Measurements from ENCODE around the gene ADAMTSL1. TPM values are rescaled to one million over a fixed set of nuclear protein-coding genes. Genes with fewer than 3 reads are reported as not detected.

The ADAMTSL1 gene
- total RNA-seq, 1 experiment from 2014 or later: 1.2 TPM

DNA sequence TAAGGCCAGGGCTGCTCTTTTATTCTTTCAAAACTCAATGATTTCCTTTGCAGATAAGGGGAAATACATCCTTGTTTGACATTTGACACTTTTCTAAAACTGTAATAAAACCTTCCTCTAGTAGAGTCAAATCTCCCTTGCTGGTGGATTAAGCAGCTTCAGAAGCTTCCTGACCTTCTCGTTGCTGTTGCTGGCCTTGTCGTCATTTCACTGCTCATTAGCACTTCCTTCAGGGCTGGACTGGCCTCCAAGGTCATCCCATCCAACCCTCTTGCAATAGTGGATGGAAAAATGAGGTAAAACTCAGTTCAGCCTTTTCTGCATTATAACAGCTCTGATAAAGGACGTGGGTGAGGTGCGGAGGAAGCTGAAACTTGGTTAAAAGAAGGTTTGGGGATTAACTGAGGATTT, 1.1 kb upstream of the ADAMTSL1 start:
- TF ChIP-seq, protein P1, sequence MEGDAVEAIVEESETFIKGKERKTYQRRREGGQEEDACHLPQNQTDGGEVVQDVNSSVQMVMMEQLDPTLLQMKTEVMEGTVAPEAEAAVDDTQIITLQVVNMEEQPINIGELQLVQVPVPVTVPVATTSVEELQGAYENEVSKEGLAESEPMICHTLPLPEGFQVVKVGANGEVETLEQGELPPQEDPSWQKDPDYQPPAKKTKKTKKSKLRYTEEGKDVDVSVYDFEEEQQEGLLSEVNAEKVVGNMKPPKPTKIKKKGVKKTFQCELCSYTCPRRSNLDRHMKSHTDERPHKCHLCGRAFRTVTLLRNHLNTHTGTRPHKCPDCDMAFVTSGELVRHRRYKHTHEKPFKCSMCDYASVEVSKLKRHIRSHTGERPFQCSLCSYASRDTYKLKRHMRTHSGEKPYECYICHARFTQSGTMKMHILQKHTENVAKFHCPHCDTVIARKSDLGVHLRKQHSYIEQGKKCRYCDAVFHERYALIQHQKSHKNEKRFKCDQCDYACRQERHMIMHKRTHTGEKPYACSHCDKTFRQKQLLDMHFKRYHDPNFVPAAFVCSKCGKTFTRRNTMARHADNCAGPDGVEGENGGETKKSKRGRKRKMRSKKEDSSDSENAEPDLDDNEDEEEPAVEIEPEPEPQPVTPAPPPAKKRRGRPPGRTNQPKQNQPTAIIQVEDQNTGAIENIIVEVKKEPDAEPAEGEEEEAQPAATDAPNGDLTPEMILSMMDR (conservative IDR thresholded peaks at IDR 0.05): no peak
- no CpG with 5 or more reads among the region's 4 CpGs for WGBS (ENCODE audit: extremely low coverage, insufficient read length, low lambda C conversion rate)
- Histone ChIP-seq H4K8ac (replicated peaks; ENCODE audit: insufficient read length, low read depth, low read length) (no peak overlapping the region), H3K9me3 (ENCODE audit: control insufficient read depth, low read depth, low read length) (no peaks in the 10 kb centered on the region), H2BK20ac (ENCODE audit: low read depth, low read length, poor library complexity, severe bottlenecking) (no peak overlapping the region), H2BK120ac (ENCODE audit: low read depth, low read length, poor library complexity, severe bottlenecking) (no peak overlapping the region), H3K79me1 (ENCODE audit: insufficient read depth, low read depth, low read length, poor library complexity, severe bottlenecking) (no peaks in the 10 kb centered on the region), H3T11ph (ENCODE audit: low read length) (no peak overlapping the region), H3K23me2 (ENCODE audit: insufficient read length, low read depth, low read length, poor library complexity, severe bottlenecking) (peaks cover 5% of the 10 kb centered on the region), H3K18ac (ENCODE audit: insufficient read length, low read depth, low read length) (no peak overlapping the region), H4K5ac (ENCODE audit: insufficient read length, low read depth, low read length) (no peak overlapping the region), H2AFZ (ENCODE audit: low read length) (no peak overlapping the region), H2BK15ac (ENCODE audit: low read depth, low read length) (no peak overlapping the region), H3K79me2 (ENCODE audit: insufficient read depth, low read length) (no peaks in the 10 kb centered on the region), H3K14ac (ENCODE audit: insufficient read depth, low read length) (no peak overlapping the region), H3K4me1 (ENCODE audit: insufficient read depth, low read length) (peaks cover 2% of the 10 kb centered on the region; the same call in 1 of the 2 replicates), H3K27me3 (ENCODE audit: insufficient read depth, low read length) (no peaks in the 10 kb centered on the region), H3K27ac (ENCODE audit: insufficient read length, low read depth, low read length) (no peak overlapping the region), H3K4ac (ENCODE audit: low read depth, low read length) (no peak overlapping the region), H4K20me1 (ENCODE audit: control insufficient read depth, insufficient read depth, insufficient read length) (no peaks in the 10 kb centered on the region), H2BK12ac (ENCODE audit: insufficient read length, low read depth, low read length) (no peak overlapping the region), H3K9ac (ENCODE audit: extremely low read depth, insufficient read length, low read length) (no peak overlapping the region), H4K91ac (ENCODE audit: insufficient read length, low read depth, low read length) (no peak overlapping the region), H3K4me2 (ENCODE audit: insufficient read depth, insufficient read length, low read length) (no peak overlapping the region), H2BK5ac (ENCODE audit: insufficient read length, low read length) (no peak overlapping the region), H3K56ac (ENCODE audit: insufficient read length, low read depth, low read length) (no peak overlapping the region), H3K23ac (ENCODE audit: insufficient read length, low read depth, low read length) (no peak overlapping the region), H2AK5ac (ENCODE audit: insufficient read length, low read length) (no peak overlapping the region)
- Mint-ChIP-seq H3K9me3 (peaks cover 4 to 7% of the 10 kb centered on the region in 2 experiments; a peak in 3 of 5 replicates), H3K4me1 (peaks cover 40 to 46% of the 10 kb centered on the region in 2 experiments), H3K27me3 (ENCODE audit: low read depth) (no peaks in the 10 kb centered on the region), H3K36me3 (ENCODE audit: insufficient read depth in 1 of 3, low read depth in 3 of 3) (peaks cover 0 to 9% (median 0%) of the 10 kb centered on the region in 3 experiments; a peak in 4 of 7 replicates), H3K4me3 (peak overlapping the region; percentile 6 to 35; a peak in 2 of 5 replicates), H3K27ac (peak overlapping the region in 1 of 3 experiments; percentile 86; a peak in 2 of 7 replicates)
- DNase-seq: no peak

Data from H9 (cell line).